ENCODE measurements around the gene VASH1. TPM values are rescaled to one million over a fixed set of nuclear protein-coding genes. Genes with fewer than 3 reads are reported as not detected.

The VASH1 gene
- total and polyA plus RNA-seq, 2 donors (not counting 3 experiments of a cell fraction or from before 2014, with no cell fraction given) = 39.8 to 168 TPM

DNA sequence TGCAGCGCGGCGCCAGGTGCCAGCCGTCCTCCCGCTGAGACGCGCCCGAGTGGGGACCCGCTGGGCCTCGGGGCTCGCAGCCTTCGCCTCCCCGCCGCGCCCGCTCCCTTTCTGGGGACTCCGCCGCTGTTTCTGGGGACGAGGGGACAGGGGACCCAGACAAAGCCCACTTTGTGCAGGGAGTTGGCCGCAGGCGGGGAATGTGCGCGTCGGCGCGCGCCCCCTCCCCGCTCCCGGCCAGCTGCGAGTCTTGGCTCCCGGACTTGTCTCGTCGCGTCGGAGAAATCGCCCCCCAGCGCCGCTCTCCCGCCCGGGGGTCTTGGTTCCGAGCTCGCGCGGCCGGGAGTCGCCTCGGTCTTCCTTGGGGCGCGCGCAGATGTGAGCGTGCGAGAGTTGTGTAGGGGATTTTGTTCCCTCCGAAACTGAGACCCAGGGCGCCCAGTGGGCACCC lies 717 bp downstream of the VASH1 start:
- H4K20me1 ChIP-seq (replicated peaks; ENCODE audit: control insufficient read depth, extremely low read depth, insufficient read depth, low read length) = no peaks in the 10 kb centered on the region
- TF ChIP-seq POLR2A (IDR thresholded peaks at IDR 0.05; ENCODE audit: low read depth, low read length) (no peak), EZH2 (IDR thresholded peaks at IDR 0.05; ENCODE audit: borderline replicate concordance, low read depth, low read length, severe bottlenecking) (no peak), GATA2 (IDR thresholded peaks at IDR 0.05; ENCODE audit: insufficient read depth, insufficient read length, low read depth, low read length) (no peak), CTCF (IDR thresholded peaks at IDR 0.05; ENCODE audit: extremely low read depth in 1 of 2, insufficient read depth in 1 of 2, low read depth in 1 of 2, low read length in 2 of 2) (no peak)
- TF ChIP-seq, protein P1, sequence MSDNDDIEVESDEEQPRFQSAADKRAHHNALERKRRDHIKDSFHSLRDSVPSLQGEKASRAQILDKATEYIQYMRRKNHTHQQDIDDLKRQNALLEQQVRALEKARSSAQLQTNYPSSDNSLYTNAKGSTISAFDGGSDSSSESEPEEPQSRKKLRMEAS (IDR thresholded peaks at IDR 0.05; ENCODE audit: insufficient read depth, insufficient read length) = no peak
- peak overlapping the region; percentile 100 for H2AFZ ChIP-seq (ENCODE audit: low read depth, low read length)
- peak; percentile 33 for FAIRE-seq
- H3K9me3 ChIP-seq (replicated peaks; ENCODE audit: control insufficient read depth, insufficient read depth, low read length) = no peaks in the 10 kb centered on the region
- H3K4me2 ChIP-seq (ENCODE audit: insufficient read depth, low read length) = peak overlapping the region; percentile 92
- H3K9ac ChIP-seq (replicated peaks; ENCODE audit: extremely low read depth, insufficient read depth, low read length) = peak overlapping the region; percentile 58
- dilution Hi-C loops (cut with MboI; ENCODE audit: extremely low pct_ligation_motif_present, low sequenced_read_pairs) (no loop called here), intact Hi-C loops (cut with micrococcal nuclease) (loop anchor here (1.0 to 5.0 kb wide), 5 partner anchors 11 to 195 kb away; no protein-coding TSS in a partner anchor)
- peaks cover 0 to 6% of the 10 kb centered on the region in 2 experiments for H3K36me3 ChIP-seq (ENCODE audit: control insufficient read depth in 2 of 2, extremely low read depth in 1 of 2, insufficient read depth in 2 of 2, low read length in 2 of 2)
- no TSS peak for BruUV-seq (replicated peaks)
- peaks cover 10% of the 10 kb centered on the region for H3K79me2 ChIP-seq (ENCODE audit: control insufficient read depth, insufficient read depth, low read length)
- CTCF ChIA-PET = interaction anchor here (1.0 to 4.0 kb wide), 6 partner anchors 9 to 52 kb away, joined by 5 to 26 read pairs (median 7); no protein-coding TSS in a partner anchor
- H3K27ac ChIP-seq (ENCODE audit: insufficient read depth, low read depth, low read length) = peak overlapping the region; percentile 8
- no peak for DNase-seq (ENCODE audit: low read depth, low spot score)
- peaks cover 30% of the 10 kb centered on the region for H3K4me1 ChIP-seq (ENCODE audit: control insufficient read depth, extremely low read depth, insufficient read depth, low read length)
- POLR2A ChIA-PET = no interaction called here
- H3K4me3 ChIP-seq (replicated peaks in 1 of 3; ENCODE audit: insufficient read depth in 1 of 3, low read depth in 1 of 3, low read length in 3 of 3) = peak overlapping the region; percentile 81 to 98 (median 90)
- peaks cover 2 to 6% of the 10 kb centered on the region in 2 experiments for H3K27me3 ChIP-seq (ENCODE audit: control insufficient read depth in 2 of 2, insufficient read depth in 2 of 2, low read length in 2 of 2)
- H3K9me1 ChIP-seq (replicated peaks; ENCODE audit: control insufficient read depth, extremely low read depth, insufficient read depth, low read length) = no peaks in the 10 kb centered on the region
